GM23338 (cell line): ENCODE results near the gene C1QTNF4. TPM values are rescaled to one million over a fixed set of nuclear protein-coding genes. Genes with fewer than 3 reads are reported as not detected.

Experiments used
- ATAC-seq: fragments of 200-7000 bp; cut with Tn5 transposase; 3 replicates; pipeline ENCODE4 v1.9.1; 2020
- DNase-seq: peaks from one replicate; pipeline ENCODE4 v3.0.0-alpha.2; 2015; ENCODE audit warnings: low spot score
- H2AFZ ChIP-seq: fragments of 200-600 bp; sonication (generic); 2 replicates; pipeline ENCODE4 v1.8.0; 2016; ENCODE audit warnings: antibody characterized with exemption, mild to moderate bottlenecking, moderate library complexity
- H3F3A ChIP-seq: fragments of 200-600 bp; sonication (generic); replicated peaks from 2 replicates; pipeline ENCODE4 v1.8.0; 2017; ENCODE audit warnings: antibody characterized with exemption, mixed run types, low read depth
- H3K27ac ChIP-seq: fragments of 200-600 bp; sonication (generic); 2 replicates; pipeline ENCODE4 v1.6.1; 2016; ENCODE audit warnings: low read depth
- H3K27me3 ChIP-seq: fragments of 200-600 bp; sonication (generic); 2 replicates; pipeline ENCODE4 v1.8.0; 2016; ENCODE audit warnings: mild to moderate bottlenecking, mixed run types, moderate library complexity; ENCODE audit not compliant: insufficient read depth
- H3K36me3 ChIP-seq: fragments of 200-600 bp; sonication (generic); 2 replicates; pipeline ENCODE4 v1.8.0; 2016; ENCODE audit warnings: mild to moderate bottlenecking; ENCODE audit not compliant: insufficient read depth
- H3K4me1 ChIP-seq: fragments of 200-600 bp; sonication (generic); 2 replicates; pipeline ENCODE4 v1.8.0; 2016; ENCODE audit warnings: mild to moderate bottlenecking, moderate library complexity; ENCODE audit not compliant: insufficient read depth
- H3K4me2 ChIP-seq: fragments of 200-600 bp; sonication (generic); 2 replicates; pipeline ENCODE4 v1.7.1; 2017; ENCODE audit warnings: mixed run types
- H3K4me3 ChIP-seq: fragments of 200-600 bp; sonication (generic); 2 replicates; pipeline ENCODE4 v1.6.1; 2016; ENCODE audit warnings: mixed run types
- H3K79me2 ChIP-seq: fragments of 200-600 bp; sonication (generic); replicated peaks from 2 replicates; pipeline ENCODE4 v1.8.0; 2017; ENCODE audit warnings: mild to moderate bottlenecking; ENCODE audit not compliant: insufficient read depth
- H3K9me2 ChIP-seq: fragments of 200-600 bp; sonication (generic); 2 replicates; pipeline ENCODE4 v1.8.0; 2017; ENCODE audit not compliant: insufficient read depth
- H4K20me1 ChIP-seq: fragments of 200-600 bp; sonication (generic); replicated peaks from 2 replicates; pipeline ENCODE4 v1.8.0; 2017; ENCODE audit warnings: mild to moderate bottlenecking; ENCODE audit not compliant: insufficient read depth
- H3K27ac Mint-ChIP-seq: 2 replicates; pipeline ENCODE4 v1.8.0; 2020; ENCODE audit warnings: inconsistent platforms, mild to moderate bottlenecking, moderate library complexity, mixed read lengths
- H3K27me3 Mint-ChIP-seq: 3 replicates; pipeline ENCODE4 v1.8.0; 2022; ENCODE audit warnings: low read depth, mild to moderate bottlenecking, moderate library complexity, mixed read lengths, inconsistent platforms; ENCODE audit not compliant: insufficient read depth, poor library complexity
- H3K36me3 Mint-ChIP-seq: 3 replicates; pipeline ENCODE4 v1.8.0; 2021; ENCODE audit warnings: low read depth, mild to moderate bottlenecking, inconsistent platforms, moderate library complexity, mixed read lengths
- H3K4me1 Mint-ChIP-seq: 3 replicates; pipeline ENCODE4 v1.8.0; 2020; ENCODE audit warnings: mild to moderate bottlenecking, inconsistent platforms, mixed read lengths
- H3K4me3 Mint-ChIP-seq: 3 replicates; pipeline ENCODE4 v1.8.0; 2021; ENCODE audit warnings: moderate library complexity, mild to moderate bottlenecking, inconsistent platforms, mixed read lengths
- H3K9me3 Mint-ChIP-seq: 3 replicates; pipeline ENCODE4 v1.8.0; 2020; ENCODE audit warnings: moderate library complexity, mild to moderate bottlenecking, inconsistent platforms, mixed read lengths
- CREB1 ChIP-seq: fragments of 250-450 bp; sonication (Bioruptor Pico); IDR thresholded peaks from 2 replicates; pipeline ENCODE4 v1.5.0; 2020; ENCODE audit warnings: low read depth, mild to moderate bottlenecking, moderate library complexity
- CTCF ChIP-seq, 2 experiments: fragments of 200-600 bp in 1 of 2; sonication (generic) in 1 of 2; conservative IDR thresholded peaks; 2 replicates each; pipeline versions ENCODE4 v1.5.1 to v1.6.1; 2016 to 2017; ENCODE audit warnings: antibody characterized with exemption in 2 of 2, low read depth in 2 of 2, mild to moderate bottlenecking in 2 of 2, moderate library complexity in 1 of 2
- ETS1 ChIP-seq: IDR thresholded peaks from 2 replicates; pipeline ENCODE4 v1.6.1; 2016; ENCODE audit warnings: antibody characterized with exemption
- EZH2 ChIP-seq: fragments of 200-600 bp; sonication (generic); IDR thresholded peaks from one replicate; pipeline ENCODE4 v1.8.0; 2017; ENCODE audit warnings: antibody characterized with exemption, mild to moderate bottlenecking, low read depth; ENCODE audit not compliant: unreplicated experiment
- EZH2phosphoT487 ChIP-seq: fragments of 200-600 bp; sonication (generic); IDR thresholded peaks from one replicate; pipeline ENCODE4 v1.8.1; 2018; ENCODE audit warnings: antibody characterized with exemption; ENCODE audit not compliant: unreplicated experiment
- JUNB ChIP-seq: IDR thresholded peaks from one replicate; pipeline ENCODE4 v1.6.1; 2016; ENCODE audit warnings: antibody characterized with exemption; ENCODE audit not compliant: unreplicated experiment
- NANOG ChIP-seq: IDR thresholded peaks from 2 replicates; pipeline ENCODE4 v1.6.1; 2016; ENCODE audit warnings: antibody characterized with exemption, borderline replicate concordance
- POLR2AphosphoS5 ChIP-seq: IDR thresholded peaks from 2 replicates; pipeline ENCODE4 v1.6.1; 2016; ENCODE audit warnings: antibody characterized with exemption, low read depth
- REST ChIP-seq: IDR thresholded peaks from one replicate; pipeline ENCODE4 v1.6.1; 2018; ENCODE audit warnings: antibody characterized with exemption; ENCODE audit not compliant: unreplicated experiment
- STAT1 ChIP-seq: IDR thresholded peaks from one replicate; pipeline ENCODE4 v1.6.1; 2016; ENCODE audit warnings: antibody characterized with exemption; ENCODE audit not compliant: unreplicated experiment
- ZNF114 ChIP-seq: fragments of 250-450 bp; sonication (Bioruptor Pico); IDR thresholded peaks from 2 replicates; pipeline ENCODE4 v1.5.0; 2020; ENCODE audit warnings: mild to moderate bottlenecking, moderate library complexity
- ZNF331 ChIP-seq: fragments of 250-450 bp; sonication (Bioruptor Pico); IDR thresholded peaks from 2 replicates; pipeline ENCODE4 v1.5.0; 2020; ENCODE audit warnings: low read depth, mild to moderate bottlenecking, moderate library complexity
- ZNF462 ChIP-seq: fragments of 250-450 bp; sonication (Bioruptor Pico); IDR thresholded peaks from 2 replicates; pipeline ENCODE4 v1.5.0; 2020; ENCODE audit warnings: mild to moderate bottlenecking, moderate library complexity
- polyA plus RNA-seq: library from polyadenylated mRNA; unstranded; fragments of >200 nt; fragmentation: Nextera tagmentation; extraction: Ambion mirVana; gene quantifications from 2 replicates; pipeline ENCODE4 v1.2.1, GENCODE V29; 2016
- total RNA-seq: library from RNA; depleted of rRNA; stranded (reverse); fragments of >200 nt; shearing (Covaris generic); gene quantifications from 2 replicates; pipeline ENCODE4 v1.2.3, GENCODE V29; 2014

C1QTNF4 gene
- total and polyA plus RNA-seq, 2 experiments from 2014 or later, result 5.2 to 6.6 TPM

- Histone ChIP-seq H3K27ac (no peak overlapping the region), H2AFZ (no peak overlapping the region), H3K4me2 (no peak overlapping the region), H3K4me1 (peaks cover 2% of the 10 kb centered on the region), H3K9me2 (no peaks in the 10 kb centered on the region), H3K36me3 (peaks cover 23% of the 10 kb centered on the region), H3K27me3 (no peaks in the 10 kb centered on the region), H3F3A (peaks cover 9% of the 10 kb centered on the region; the same call in 1 of the 2 replicates), H4K20me1 (peaks cover 13% of the 10 kb centered on the region), H3K4me3 (no peak overlapping the region), H3K79me2 (peaks cover 32% of the 10 kb centered on the region)
- ATAC-seq, result no peak
- Mint-ChIP-seq H3K36me3 (peaks cover 73% of the 10 kb centered on the region), H3K27ac (no peak overlapping the region), H3K4me3 (no peak overlapping the region), H3K27me3 (peaks cover 3% of the 10 kb centered on the region), H3K4me1 (peaks cover 9% of the 10 kb centered on the region), H3K9me3 (no peaks in the 10 kb centered on the region)
- no peak for TF ChIP-seq ZNF462 (CRISPR knock-in tag)
- no peak for TF ChIP-seq REST
- no peak for TF ChIP-seq CREB1 (CRISPR knock-in tag)
- no peak for TF ChIP-seq ZNF331 (CRISPR knock-in tag)
- TF ChIP-seq NANOG, result no peak
- no peak for TF ChIP-seq POLR2AphosphoS5
- no peak for TF ChIP-seq ZNF114
- TF ChIP-seq EZH2phosphoT487, result no peak
- no peak for TF ChIP-seq ETS1
- no peak for TF ChIP-seq JUNB
- TF ChIP-seq EZH2, result no peak
- no peak for TF ChIP-seq CTCF (conservative IDR thresholded peaks at IDR 0.05; ENCODE audit: low read depth in 2 of 2)
- no peak for TF ChIP-seq STAT1
- no peak for DNase-seq
Measured at GRCh38 chr11:47572715-47573255, 21.4 kb downstream of the C1QTNF4 start.
